DLD1 (cell line): ENCODE results near the gene PANK3.

Source experiments
- in situ Hi-C: cut with HindIII; loops from 2 replicates; pipeline ENCODE4 v1.10.0; 2017; ENCODE audit warnings: low sequenced_read_pairs

PANK3 gene

DNA sequence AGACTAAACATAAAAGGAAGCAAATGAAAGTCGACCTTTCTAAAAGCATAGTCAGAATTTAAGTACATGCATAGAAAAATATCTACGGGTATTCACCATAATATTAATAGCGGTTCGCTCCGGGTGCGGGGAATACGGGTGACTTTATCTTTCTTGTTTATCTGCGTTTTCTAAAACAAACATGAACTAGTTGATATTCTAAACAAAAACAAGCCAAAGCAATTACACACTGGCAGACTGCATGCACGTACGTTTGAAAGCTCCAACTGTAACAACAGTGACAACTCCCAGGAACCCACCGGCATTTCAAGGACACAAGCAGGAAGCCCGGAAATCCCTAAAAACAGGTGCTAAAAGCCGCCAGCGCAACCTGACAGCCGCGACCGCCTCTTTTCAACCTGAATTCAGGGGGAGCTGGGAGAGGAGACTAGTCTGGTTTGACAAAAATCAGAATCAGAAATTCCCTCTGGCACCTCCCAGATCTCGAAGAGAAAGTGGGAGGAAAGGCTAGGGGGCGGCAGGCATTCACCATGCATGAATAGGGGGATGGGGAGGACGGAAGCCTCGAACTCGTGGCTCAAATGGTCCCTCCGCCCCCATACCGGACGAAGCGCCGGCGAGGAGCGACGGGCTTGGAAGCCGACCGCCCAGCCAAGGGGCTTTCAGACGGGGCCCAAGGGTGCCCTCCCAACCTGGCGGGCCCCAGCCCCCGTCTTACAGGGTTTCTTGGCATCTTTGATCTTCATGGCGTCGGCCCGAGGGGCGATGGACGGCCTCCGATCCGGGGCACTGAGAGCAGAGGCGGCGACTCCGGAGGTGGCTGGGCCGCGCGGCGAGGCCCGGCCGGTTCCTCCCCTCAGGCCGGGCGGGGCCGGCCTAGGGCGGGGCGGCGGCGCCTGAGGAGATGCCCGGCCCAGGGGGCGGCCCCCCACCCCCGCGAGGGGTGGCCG is at the start of gene PANK3:
Gene PANK3 (minus strand): TSS at position 831 of the 950 bp plus-strand sequence. CDS start 85 bp downstream, at position 746.
- in situ Hi-C loops, result no loop called here

DNA sequence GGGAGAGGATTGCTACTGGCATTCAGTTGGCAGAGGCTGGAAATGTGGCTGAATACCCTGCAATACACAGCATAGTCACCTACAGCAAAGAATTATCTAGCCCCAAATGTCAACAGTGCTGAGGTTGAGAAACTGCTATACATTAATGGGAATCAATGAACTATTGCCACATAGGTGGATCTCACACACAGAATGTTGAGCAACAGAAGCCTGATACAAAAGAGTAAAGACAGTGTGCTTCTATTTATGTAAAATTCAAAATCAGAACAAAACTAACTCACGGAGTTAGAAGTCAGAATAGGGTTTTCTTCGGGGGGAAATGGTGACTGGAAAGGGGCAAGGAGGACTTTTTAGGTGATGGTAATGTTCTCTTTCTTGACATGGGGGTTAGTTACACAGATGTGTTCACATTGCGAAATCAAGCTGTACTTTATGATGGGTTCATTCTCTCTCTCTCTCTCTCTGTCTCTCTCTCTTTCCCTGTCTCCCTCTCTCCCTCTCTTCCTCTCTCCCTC is 45.7 kb upstream of the PANK3 start:
- in situ Hi-C loops, result no loop called here

DNA sequence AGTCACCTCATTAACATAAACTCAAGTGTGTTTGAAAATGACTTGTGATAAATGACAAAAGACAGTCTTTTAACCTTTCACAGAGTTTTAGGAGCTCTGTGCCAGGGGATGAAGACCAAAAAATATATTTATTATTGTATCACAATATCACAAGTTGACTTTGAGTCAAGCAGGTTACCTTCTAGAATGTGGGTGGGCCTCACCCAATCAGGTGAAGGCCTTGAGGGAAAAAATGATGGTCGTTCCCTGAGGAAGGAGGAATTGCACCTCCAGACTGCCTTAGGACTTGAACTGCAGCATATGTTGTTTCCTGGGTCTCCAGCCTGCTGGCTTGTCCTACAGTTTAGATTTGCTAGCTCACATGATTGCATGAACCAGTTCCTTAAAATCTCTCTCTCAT is 41.6 kb upstream of the PANK3 start:
- in situ Hi-C loops, result no loop called here

DNA sequence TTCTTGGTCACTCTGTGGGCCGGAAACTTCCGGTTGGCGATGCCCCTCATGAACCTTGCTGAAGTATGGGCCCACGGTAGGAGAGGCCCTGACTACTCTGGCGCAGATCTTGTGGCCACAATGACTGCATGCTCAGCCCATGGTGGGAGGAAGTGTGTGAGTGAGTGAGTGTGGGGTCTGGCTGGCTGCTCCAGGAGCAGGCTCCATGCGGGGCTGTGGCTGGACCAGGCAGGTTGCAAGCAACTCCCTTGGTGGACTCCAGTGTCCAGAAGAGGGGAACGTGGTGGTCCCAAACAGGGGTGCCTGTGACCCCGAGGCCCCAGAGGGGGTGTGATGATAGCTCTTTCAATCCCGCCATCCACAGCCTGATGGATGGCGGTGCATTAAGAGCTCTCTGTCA is 35.5 kb upstream of the PANK3 start:
- in situ Hi-C loops, result no loop called here

DNA sequence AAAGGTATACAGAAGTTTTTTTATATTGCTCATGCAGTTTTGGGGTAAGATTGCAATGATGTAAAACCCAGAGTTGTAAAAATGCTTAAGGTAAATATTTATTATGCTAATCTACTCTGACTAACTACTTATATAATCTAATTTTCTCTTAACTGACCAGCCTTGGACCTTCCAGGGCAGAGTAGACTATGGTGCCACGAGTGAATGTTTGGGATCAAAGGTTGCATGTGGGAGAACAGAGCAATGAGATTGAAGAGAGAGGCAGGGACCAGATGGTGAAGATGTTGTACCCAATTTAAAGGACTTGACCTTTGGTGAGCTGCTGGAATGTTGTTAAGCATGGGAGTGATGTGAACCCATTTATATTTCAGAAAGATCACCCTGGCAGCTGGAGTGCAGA is 34.8 kb upstream of the PANK3 start:
- in situ Hi-C loops, result no loop called here

DNA sequence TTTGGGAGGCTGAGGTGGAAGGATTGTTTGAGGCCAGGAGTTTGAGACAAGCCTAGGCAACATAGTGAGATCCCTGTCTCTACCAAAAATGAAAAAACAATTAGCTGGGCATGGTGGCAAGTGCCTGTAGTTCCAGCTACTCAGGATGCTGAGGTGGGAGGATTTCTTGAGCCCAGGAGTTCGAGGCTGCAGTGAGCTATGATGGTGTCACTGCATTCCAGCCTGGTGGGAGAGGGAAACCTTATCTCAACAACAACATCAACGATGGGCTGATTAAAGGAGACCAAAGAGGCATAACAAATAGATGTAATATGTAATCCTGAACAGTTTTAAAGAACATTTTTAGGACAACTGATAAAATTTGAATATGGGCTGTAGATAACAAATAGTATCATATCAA is 34.2 kb upstream of the PANK3 start:
- in situ Hi-C loops, result no loop called here

DNA sequence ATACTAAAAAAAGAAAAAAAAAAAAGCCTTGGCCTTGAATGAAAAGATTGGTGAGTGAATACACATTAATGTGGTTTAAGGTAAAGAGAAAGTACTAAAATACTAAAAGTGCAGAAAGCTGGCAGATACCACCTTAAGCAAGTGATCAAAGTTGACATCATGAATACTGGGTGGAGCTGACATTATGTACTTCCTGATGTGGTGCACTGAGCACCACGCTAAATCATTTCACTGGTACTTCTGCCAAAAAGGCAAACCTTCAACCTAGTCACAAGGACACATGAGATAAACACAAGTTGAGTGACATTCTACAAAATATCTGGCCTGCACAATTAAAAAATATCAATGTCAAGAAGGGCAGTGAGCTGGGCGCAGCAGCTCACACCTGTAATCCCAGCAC is 33.8 kb upstream of the PANK3 start:
- in situ Hi-C loops, result no loop called here

DNA sequence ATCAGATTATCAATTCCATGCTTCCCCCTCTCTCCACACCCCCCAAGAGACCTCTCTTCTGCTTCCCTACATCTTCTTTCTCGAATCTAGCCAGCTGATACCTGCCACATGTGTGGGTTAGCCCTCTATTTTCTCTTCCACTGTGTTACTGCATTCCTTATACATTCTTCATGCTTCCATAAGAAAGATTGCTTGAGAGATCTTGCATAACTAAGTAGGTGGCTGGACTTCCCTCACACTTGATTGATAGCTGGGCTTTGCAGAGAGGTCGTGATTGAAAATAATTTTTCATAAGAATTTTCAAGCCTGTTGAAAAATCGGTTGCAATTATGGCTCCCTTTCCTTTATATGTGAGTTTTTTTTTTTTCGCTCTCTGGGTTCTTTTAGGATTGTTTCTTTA is 33.0 kb upstream of the PANK3 start:
- in situ Hi-C loops, result no loop called here

DNA sequence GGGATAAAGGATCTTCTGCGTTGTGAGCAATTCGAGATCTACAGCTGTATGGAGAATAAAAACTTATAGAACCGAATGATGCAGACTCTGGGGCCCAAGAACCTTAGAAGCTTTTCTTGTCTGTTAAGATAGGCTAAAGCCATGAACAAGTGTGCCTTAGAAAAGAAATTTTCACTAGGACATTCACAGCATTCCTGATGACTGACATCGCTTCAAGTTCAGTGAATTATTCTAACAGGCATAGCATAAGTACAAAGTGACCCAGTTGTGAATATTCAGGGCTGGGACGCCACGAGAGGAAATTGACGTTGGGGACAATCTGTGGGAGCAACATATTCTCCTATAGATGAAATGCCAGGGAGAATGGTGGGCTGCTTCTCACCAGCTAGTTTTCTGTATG is 32.0 kb upstream of the PANK3 start:
- in situ Hi-C loops, result no loop called here

DNA sequence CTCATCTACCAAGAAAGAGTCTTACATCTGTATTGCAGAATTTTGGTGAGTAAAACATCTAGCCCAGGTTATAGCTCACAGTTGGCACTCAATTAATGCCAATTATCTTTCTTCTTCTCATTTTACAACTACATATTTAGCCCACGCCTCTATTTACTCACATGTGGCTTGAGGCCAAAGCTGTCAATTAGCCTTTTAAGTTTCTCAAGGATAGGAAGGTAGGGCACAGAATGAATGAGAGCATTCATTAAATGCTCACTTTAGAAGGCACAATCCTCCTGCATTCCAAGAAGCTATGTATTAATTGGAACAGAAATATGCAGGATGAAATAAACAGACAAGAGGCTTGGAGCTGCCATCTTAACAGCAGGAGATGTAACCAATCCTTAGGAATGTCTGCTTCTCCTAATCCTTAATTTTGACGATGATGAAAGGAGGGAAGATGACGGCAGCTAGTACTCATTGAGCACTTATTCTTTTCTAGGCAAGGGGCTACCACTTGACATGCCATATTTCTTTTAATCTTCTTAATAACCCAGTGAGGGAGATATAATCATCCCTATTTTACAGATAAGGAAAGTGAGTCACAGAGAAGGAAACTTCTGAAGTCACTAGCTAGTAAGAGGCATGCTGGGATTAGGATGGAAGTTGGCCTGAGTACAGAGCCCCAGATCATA is 30.8 kb upstream of the PANK3 start:
- in situ Hi-C loops, result no loop called here

DNA sequence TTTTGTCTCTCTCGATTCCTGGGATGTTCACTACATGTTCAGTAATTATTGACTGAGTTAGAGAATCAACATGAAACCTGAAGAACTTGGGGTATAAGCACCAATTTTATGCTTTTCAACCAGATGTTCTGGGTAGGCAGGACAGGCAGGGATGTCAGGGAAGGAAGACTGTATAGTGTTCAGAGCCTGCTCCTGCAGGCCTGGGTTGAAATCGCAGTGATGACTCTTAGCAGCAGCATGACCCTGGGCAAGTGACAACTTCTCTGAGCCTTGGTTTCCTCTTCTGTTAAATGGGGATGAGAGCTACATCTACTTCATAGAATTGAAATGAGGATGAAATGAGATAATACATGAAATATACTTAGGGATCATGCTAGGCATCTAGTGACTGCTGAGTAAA is 29.7 kb upstream of the PANK3 start:
- in situ Hi-C loops, result no loop called here

DNA sequence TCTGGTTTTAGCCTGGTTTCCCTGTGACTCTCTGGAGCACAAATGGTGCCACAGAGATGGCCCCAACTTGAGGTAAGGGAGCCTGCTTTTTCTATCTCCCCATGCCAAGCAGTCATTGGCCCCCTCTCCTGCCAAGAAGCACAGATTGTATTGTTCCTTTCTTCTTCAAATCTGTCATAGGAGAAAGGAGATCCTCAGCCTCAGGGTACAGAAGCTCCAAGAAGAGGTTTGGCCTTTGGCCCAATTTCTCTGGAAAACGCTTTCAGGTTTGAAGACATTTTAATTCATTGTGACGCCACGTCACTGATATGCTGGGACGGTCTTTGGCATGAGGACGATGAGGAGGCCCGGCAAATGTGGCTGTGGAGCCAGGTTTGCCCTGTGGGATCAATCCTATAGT is 29.2 kb upstream of the PANK3 start:
- in situ Hi-C loops, result no loop called here

DNA sequence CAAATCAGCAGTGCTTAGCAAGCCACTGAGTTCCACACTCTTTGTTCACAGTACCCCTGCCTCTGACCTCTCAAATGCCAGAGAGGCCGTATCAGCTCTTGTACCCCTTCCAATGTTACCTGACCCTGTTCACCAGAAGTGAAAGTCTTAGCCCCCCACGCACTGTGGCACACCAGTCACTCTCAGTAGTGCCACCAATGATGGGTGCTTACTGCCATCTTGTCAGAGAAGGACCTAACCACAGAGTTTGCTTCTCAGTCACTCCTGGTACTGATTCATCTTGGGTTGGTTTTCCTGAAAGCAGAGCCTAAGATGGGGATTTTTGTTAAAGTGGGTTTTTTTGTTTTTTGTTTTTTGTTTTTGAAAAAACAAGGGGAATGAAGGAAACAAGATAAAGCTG is 28.8 kb upstream of the PANK3 start:
- in situ Hi-C loops, result no loop called here

DNA sequence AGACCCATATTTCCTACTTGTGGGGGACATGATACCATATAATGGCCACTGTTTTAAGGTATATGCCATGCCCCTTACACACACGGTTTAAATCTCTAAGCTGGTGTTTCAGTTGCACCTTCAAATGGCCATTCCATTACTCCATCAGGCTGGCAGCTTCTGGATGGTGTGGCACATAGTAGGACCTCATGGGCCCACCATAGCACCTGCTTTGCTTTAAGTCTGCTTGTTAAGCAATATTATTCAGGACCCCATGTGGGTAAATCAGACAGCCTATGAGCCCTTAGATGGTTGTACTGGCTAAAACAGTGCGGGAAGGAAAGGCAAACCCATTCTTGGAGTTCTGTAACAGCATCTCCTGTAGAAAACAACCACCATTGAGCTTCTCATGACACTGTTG is 27.4 kb upstream of the PANK3 start:
- in situ Hi-C loops, result no loop called here

DNA sequence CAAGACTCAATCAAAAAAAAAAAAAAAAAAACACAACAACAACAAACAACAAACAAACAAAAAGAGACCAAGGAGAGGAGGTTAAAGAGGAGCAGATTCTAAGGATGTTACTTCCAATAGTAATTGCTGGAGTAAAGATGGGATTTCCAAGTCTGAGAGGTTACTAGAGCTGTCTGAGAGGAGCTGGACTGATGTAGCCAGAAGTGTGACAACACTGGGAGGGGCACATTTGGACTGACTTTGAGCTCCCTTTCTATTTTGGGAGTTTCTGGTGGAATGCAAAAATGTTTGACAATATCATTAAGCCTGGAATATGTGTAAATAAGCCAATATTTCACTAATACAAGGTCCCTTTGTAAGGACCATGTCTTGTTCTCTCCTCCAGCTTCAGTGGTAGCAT is 25.3 kb upstream of the PANK3 start:
- in situ Hi-C loops, result no loop called here

DNA sequence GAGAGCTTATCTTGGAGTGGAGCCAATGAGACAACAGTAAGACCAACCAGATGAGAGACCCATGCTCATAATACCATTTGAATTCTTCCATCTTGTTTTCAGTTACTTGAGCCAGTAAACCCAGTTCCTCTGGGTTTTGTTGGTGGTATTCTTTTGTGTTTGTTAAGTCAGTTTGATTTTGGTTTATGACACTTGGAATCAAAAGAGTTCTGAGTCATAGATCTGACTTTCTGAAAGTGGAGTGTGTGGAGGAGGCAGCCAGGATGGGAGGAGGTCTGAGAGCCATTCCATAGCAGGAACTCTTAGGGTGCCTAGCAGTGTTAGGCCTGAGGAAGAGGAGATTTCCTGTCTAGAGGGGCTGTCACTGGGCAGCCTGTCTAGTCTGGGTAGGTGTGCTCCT is 24.6 kb upstream of the PANK3 start:
- in situ Hi-C loops, result no loop called here

DNA sequence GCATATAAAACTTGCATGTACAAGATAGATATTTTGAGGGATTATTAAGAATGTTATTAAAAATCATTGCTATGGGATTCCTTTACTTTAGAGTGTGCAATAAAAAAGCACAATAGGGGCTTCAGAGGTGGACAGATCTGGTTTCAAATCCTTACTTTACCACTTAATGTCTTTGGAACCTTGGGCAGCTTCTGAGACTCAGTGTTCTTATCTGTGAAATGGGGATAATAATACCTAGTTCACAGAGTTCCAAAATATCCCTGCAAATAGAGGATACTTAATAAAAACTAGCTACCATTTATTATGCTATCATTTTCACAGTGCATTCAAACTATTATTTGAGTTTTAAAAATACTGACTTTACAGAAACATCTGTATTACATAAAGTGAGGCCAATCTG is 23.3 kb upstream of the PANK3 start:
- in situ Hi-C loops, result no loop called here

DNA sequence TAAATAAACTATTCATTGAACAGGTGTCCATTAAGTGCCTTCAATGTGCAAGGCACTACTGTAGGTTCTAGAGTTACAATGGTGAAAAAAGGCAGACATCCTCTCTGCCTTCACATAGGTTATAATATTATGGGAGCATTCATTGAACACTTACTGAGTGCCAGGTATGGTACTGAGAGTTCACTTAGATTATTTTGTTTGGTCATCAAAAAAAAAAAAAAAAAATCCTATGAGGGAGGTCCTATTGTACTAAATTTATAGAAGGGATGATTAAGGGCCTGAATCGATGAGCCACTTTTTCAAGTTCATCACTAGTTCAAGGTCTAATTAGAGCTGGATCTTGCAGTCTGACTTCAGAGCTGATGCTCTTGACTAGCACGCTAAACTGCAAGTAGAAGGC is 22.8 kb upstream of the PANK3 start:
- in situ Hi-C loops, result no loop called here

DNA sequence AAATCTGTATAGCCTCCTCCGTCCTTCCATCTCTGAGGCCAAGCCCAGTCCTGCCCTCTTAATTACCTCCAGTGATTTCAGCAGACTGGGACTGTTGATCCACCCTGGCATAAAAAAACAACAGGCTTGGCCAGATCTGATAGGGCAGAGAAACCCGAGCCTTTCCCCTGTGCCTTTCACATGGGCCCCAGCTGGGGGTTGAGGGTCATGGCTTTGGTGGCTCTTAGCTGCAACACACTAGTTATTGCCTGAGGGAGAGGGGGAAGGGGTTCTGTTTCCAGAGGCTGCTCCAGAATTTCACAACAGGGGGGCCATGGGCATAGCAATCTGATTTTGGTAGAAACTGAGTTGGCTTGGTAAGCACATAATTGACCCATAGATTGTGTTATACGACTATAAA is 21.2 kb upstream of the PANK3 start:
- in situ Hi-C loops, result no loop called here

DNA sequence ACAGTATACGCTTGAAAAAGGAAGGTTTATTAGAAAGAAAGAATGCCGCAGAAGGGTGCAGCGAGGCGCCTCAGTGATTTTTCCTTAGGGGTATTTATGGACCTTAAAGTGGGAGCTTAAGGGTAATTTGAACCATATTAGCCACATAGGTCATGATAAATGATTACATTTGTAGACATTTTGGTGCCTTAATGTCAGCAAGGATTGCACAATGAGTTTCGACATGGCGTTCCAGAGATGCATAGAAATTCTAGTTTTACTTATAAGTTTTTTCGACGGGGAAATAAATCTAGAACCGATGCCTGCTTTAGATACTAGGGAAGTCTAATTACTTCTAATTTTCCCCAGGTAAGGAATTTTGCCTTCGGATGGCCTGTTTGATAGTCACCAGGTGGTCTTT is 20.7 kb upstream of the PANK3 start:
- in situ Hi-C loops, result no loop called here

DNA sequence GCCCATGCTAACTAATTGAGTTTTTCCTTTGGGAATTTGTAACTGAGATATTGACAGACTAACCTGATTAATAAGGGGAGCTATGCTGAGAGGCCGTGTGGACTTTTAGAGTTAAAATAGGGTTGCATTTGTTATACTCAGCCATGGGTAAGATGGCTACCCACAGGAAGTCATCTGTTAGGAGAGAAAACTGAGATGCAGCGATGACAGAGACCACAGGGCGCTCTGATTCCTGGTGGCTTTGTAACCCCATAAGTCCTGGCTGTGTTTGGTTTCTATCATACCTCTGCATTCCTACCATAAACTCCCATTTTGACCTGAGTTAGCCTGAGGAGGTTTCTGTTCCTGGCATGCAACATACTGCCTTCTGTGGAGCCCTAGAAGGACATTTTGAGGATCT is 19.5 kb upstream of the PANK3 start:
- in situ Hi-C loops, result no loop called here

DNA sequence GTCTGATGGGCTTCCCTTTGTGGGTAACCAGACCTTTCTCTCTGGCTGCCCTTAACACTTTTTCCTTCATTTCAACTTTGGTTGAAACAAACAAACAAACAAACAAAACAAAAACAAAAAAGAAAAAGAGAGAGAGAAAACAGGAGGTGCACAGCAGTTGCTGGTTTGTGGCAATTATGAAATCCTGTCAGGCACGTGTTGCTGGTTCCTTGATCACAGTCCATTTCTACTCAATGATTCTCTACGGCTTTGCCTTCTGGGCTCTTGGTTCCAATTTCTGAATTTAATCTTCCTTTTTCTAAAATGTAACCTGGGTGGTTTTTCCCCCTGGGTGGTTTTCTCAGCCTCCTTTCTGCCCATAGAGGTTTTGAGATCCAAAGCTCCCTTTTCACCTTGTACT is 17.8 kb upstream of the PANK3 start:
- in situ Hi-C loops, result no loop called here
